PC-9 (cell line): ENCODE data around the gene BOD1L2.

Source experiments
- CTCF ChIP-seq: fragments of 200-600 bp; sonication (generic); conservative IDR thresholded peaks from 2 replicates; pipeline ENCODE4 v1.6.1; 2017; ENCODE audit warnings: mixed run types, antibody characterized with exemption, mild to moderate bottlenecking, moderate library complexity
- EZH2 ChIP-seq: fragments of 200-600 bp; sonication (generic); IDR thresholded peaks from 2 replicates; pipeline ENCODE4 v1.8.0; 2017; ENCODE audit warnings: antibody characterized with exemption, low read depth

DNA sequence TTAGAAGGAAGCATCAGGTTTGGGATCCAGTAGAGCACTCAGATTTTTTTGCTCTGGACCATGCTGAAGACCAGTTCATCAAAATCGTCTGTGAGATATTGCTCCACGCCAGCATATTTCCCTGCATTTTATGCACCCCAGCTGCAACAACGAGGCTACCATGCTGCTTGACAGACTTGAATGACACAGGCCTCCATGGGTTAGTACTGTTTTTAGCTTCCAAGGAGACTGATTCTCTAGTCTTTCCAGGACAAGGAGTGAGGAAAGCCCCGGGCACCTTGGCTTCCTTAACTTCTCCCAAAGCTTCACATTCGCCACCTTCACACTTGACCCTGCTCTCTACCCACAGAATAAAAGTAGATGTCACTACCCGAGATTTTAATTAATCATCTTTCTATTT is 17.5 kb downstream of the BOD1L2 start:
- TF ChIP-seq EZH2, result no peak
- no peak for TF ChIP-seq CTCF
